BJ (cell line): ENCODE results near the gene NBPF26. TPM values are rescaled to one million over a fixed set of nuclear protein-coding genes. Genes with fewer than 3 reads are reported as not detected.
"Not testable (repeated sequence)": the region's sequence is repeated elsewhere in the genome, so short reads cannot be mapped to it uniquely, and the experiment has no call there.

Experiments
- CTCF ChIA-PET: fragments of 350-600 bp; formaldehyde crosslinking; extraction: SDS; loops from one replicate; lab custom pipeline; 2021; ENCODE audit warnings: antibody characterized with exemption, inconsistent platforms; lab: Yijun Ruan, JAX
- POLR2A ChIA-PET: fragments of 300-600 bp; sonication (Branson Sonifier 250); formaldehyde crosslinking; extraction: SDS; loops from one replicate; lab custom pipeline; 2021; ENCODE audit warnings: antibody characterized with exemption; lab: Charles Lee
- DNase-seq: peaks from one replicate; pipeline ENCODE4 v3.0.0-alpha.2; 2011; ENCODE audit warnings: low read depth
- H3K27me3 ChIP-seq: 2 replicates; pipeline ENCODE4 v1.6.0; 2011; ENCODE audit warnings: low read length; ENCODE audit not compliant: control insufficient read depth, insufficient read depth
- H3K36me3 ChIP-seq: 2 replicates; pipeline ENCODE4 v1.5.1; 2011; ENCODE audit warnings: low read length; ENCODE audit not compliant: control insufficient read depth, insufficient read depth
- H3K4me3 ChIP-seq: 2 replicates; pipeline ENCODE4 v1.5.1; 2011; ENCODE audit warnings: low read depth, mild to moderate bottlenecking, control low read depth, low read length
- polyA plus RNA-seq: library from polyadenylated mRNA; depleted of rRNA; stranded (reverse); fragments of >200 nt; gene quantifications from 2 replicates; pipeline ENCODE4 v1.2.3, GENCODE V29; 2011; rRNA removed
- small RNA-seq: library from RNA; depleted of rRNA; stranded (forward); fragments of <200 nt; gene quantifications from one replicate; pipeline ENCODE3, GENCODE V24; 2012; ENCODE audit warnings: low replicate concordance, low read depth; ENCODE audit not compliant: insufficient read length

The NBPF26 gene
- polyA plus RNA-seq, 1 experiment: 15.0 TPM

GRCh38 chr1:120880056-120880455 lies 156.3 kb downstream of the NBPF26 start:
- H3K4me3 ChIP-seq, DNase-seq, POLR2A ChIA-PET, H3K27me3 ChIP-seq, CTCF ChIA-PET, H3K36me3 ChIP-seq: not testable (repeated sequence)

- CTCF ChIA-PET, H3K36me3 ChIP-seq, H3K4me3 ChIP-seq, H3K27me3 ChIP-seq, DNase-seq, POLR2A ChIA-PET: not testable (repeated sequence)
Measured at GRCh38 chr1:120881934-120882333, 158.2 kb downstream of the NBPF26 start.

Small RNA genes lying within 50 kb of the gene (small RNA-seq; reads per million reads assigned to genes)
- gene RNVU1-19: 4.0 reads per million, percentile 53 among the genes with 10 or more reads in this experiment

Other genes with a start within 250 kb of the NBPF26 start
- gene PPIAL4A, start 165.8 kb downstream of the NBPF26 start, polyA plus RNA-seq: not detected in 2 replicates